ENCODE measurements around the gene MYB.

MYB gene

GRCh38 chr6:135219346-135219745 lies 38.2 kb downstream of the MYB start (continued):
- TF ChIP-seq ATF2 (tag by site-specific recombination; IDR thresholded peaks at IDR 0.05; ENCODE audit: low read depth) (no peak), ZNF561 (tag by site-specific recombination; IDR thresholded peaks at IDR 0.05; ENCODE audit: borderline replicate concordance) (no peak), MYNN (tag by site-specific recombination; IDR thresholded peaks at IDR 0.05; ENCODE audit: borderline replicate concordance) (no peak), ZNF521 (tag by site-specific recombination; IDR thresholded peaks at IDR 0.05) (no peak), TRIM28 (IDR thresholded peaks at IDR 0.05; ENCODE audit: borderline replicate concordance, low read length) (no peak), ZNF324 (tag by site-specific recombination; IDR thresholded peaks at IDR 0.05) (no peak), ZNF639 (tag by site-specific recombination; IDR thresholded peaks at IDR 0.05) (no peak), ZNF791 (tag by site-specific recombination; IDR thresholded peaks at IDR 0.05) (no peak), ZNF692 (tag by site-specific recombination; IDR thresholded peaks at IDR 0.05) (no peak), ZNF76 (tag by site-specific recombination; IDR thresholded peaks at IDR 0.05; ENCODE audit: borderline replicate concordance, low read depth) (no peak)

- ChIA-PET POLR2A (no interaction called here), CTCF (no interaction called here)
- no peaks in the 10 kb centered on the region for H3K9me3 ChIP-seq (ENCODE audit: control insufficient read depth, insufficient read depth, low read depth, low read length)
- no peak overlapping the region for H3K4me3 ChIP-seq (ENCODE audit: low read depth, low read length)
- no peaks in the 10 kb centered on the region for H3K36me3 ChIP-seq (ENCODE audit: control insufficient read depth in 2 of 2, insufficient read depth in 1 of 2, low read length in 2 of 2)
- no peaks in the 10 kb centered on the region for H3K4me1 ChIP-seq (ENCODE audit: control insufficient read depth, insufficient read depth, low read length)
- TF ChIP-seq ZNF221 (tag by site-specific recombination; IDR thresholded peaks at IDR 0.05; ENCODE audit: borderline replicate concordance), result no peak
- no peak for TF ChIP-seq IKZF3 (tag by site-specific recombination; IDR thresholded peaks at IDR 0.05)
- no peak for TF ChIP-seq ZNF626 (tag by site-specific recombination; IDR thresholded peaks at IDR 0.05)
- TF ChIP-seq ZNF214 (tag by site-specific recombination; IDR thresholded peaks at IDR 0.05; ENCODE audit: borderline replicate concordance), result no peak
- no peak for TF ChIP-seq ZNF18 (tag by site-specific recombination; IDR thresholded peaks at IDR 0.05)
- no peak for TF ChIP-seq ZNF558 (tag by site-specific recombination; IDR thresholded peaks at IDR 0.05)
- TF ChIP-seq ZNF324 (tag by site-specific recombination; IDR thresholded peaks at IDR 0.05), result no peak
- TF ChIP-seq ZNF292 (tag by site-specific recombination; IDR thresholded peaks at IDR 0.05; ENCODE audit: borderline replicate concordance, low read depth), result no peak
- no peak for TF ChIP-seq AEBP2 (tag by site-specific recombination; IDR thresholded peaks at IDR 0.05; ENCODE audit: borderline replicate concordance)
- no peak overlapping the region for H3K27ac ChIP-seq (ENCODE audit: extremely low read depth, low read depth, low read length)
Observed at GRCh38 chr6:135221042-135221441, 39.9 kb downstream of the MYB start.

Measured in HEK293 (cell line).